ENCODE measurements around the gene RGS6. TPM values are rescaled to one million over a fixed set of nuclear protein-coding genes. Genes with fewer than 3 reads are reported as not detected.

The RGS6 gene
- polyA plus RNA-seq, 3 donors = not detected

GRCh38 chr14:72284176-72284575 lies 351.9 kb downstream of the RGS6 start:
- Mint-ChIP-seq H3K27me3 (ENCODE audit: low read depth in 3 of 3) (peaks cover 0 to 1% (median under 1%) of the 10 kb centered on the region in 3 donors), H3K4me3 (no peak overlapping the region), H3K4me1 (peaks cover 15% of the 10 kb centered on the region), H3K9me3 (peaks cover 16 to 48% (median 39%) of the 10 kb centered on the region in 7 donors), H3K27ac (no peak overlapping the region), H3K36me3 (peaks cover 0 to 10% of the 10 kb centered on the region in 2 donors)
- H3K4me2 ChIP-seq (replicated peaks; ENCODE audit: extremely low read depth, low read length, poor library complexity, severe bottlenecking) = no peak overlapping the region
- H3K79me2 ChIP-seq (ENCODE audit: insufficient read depth, low read length) = no peaks in the 10 kb centered on the region
- peaks cover 18 to 34% of the 10 kb centered on the region in 2 donors for H3K9me3 ChIP-seq (replicated peaks in 1 of 2; ENCODE audit: control insufficient read depth in 1 of 2, insufficient read depth in 1 of 2, low read length in 2 of 2)
- no peak for DNase-seq
- peaks cover 0 to 10% of the 10 kb centered on the region in 2 donors for H3K4me1 ChIP-seq (ENCODE audit: control insufficient read depth in 1 of 2, insufficient read depth in 2 of 2, low read length in 2 of 2)
- H3K36me3 ChIP-seq (replicated peaks in 1 of 2; ENCODE audit: control insufficient read depth in 1 of 2, insufficient read depth in 2 of 2, low read length in 2 of 2) = no peaks in the 10 kb centered on the region
- H2AFZ ChIP-seq (ENCODE audit: insufficient read depth, low read depth, low read length, poor library complexity, severe bottlenecking) = no peak overlapping the region
- H3K4me3 ChIP-seq (replicated peaks in 1 of 3; ENCODE audit: low read depth in 2 of 3, low read length in 3 of 3) = no peak overlapping the region
- WGBS (ENCODE audit: insufficient coverage) = 93% methylated on average over 3 of the region's 4 CpGs
- intact Hi-C loops (cut with micrococcal nuclease) = no loop called here
- H3K27me3 ChIP-seq (ENCODE audit: control insufficient read depth in 2 of 2, insufficient read depth in 2 of 2, low read length in 2 of 2) = no peaks in the 10 kb centered on the region
- no peak overlapping the region for H3K27ac ChIP-seq (ENCODE audit: low read depth in 1 of 2, low read length in 2 of 2)
- TF ChIP-seq, protein P1, sequence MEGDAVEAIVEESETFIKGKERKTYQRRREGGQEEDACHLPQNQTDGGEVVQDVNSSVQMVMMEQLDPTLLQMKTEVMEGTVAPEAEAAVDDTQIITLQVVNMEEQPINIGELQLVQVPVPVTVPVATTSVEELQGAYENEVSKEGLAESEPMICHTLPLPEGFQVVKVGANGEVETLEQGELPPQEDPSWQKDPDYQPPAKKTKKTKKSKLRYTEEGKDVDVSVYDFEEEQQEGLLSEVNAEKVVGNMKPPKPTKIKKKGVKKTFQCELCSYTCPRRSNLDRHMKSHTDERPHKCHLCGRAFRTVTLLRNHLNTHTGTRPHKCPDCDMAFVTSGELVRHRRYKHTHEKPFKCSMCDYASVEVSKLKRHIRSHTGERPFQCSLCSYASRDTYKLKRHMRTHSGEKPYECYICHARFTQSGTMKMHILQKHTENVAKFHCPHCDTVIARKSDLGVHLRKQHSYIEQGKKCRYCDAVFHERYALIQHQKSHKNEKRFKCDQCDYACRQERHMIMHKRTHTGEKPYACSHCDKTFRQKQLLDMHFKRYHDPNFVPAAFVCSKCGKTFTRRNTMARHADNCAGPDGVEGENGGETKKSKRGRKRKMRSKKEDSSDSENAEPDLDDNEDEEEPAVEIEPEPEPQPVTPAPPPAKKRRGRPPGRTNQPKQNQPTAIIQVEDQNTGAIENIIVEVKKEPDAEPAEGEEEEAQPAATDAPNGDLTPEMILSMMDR (IDR thresholded peaks at IDR 0.05) = no peak
- no peaks in the 10 kb centered on the region for H4K20me1 ChIP-seq (ENCODE audit: insufficient read depth, low read length)
- no peak overlapping the region for H3K9ac ChIP-seq (ENCODE audit: insufficient read depth, low read length, poor library complexity, severe bottlenecking)

DNA sequence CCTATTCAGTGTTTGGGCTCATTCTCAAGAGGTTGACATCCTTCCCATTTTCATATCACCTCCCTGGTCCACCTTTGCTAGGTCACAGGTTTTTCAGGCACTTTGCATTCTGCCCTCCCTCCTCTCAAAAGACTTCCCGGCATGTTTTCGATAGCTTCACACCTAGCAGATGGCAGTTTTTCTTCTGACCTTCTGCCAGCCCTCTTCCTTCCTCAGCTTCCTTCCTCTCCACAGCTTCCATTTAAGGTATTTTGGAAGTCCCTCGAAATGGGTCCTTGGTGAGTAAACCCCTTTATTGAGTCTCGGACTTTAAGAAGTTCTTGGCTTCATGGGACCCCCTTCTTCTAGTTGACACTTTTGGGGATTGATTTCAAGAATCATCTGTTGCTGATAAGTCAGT lies 358.0 kb downstream of the RGS6 start:
- H3K4me1 Mint-ChIP-seq = peaks cover 3% of the 10 kb centered on the region
- no peak overlapping the region for H3K9ac ChIP-seq (ENCODE audit: insufficient read depth, low read length, poor library complexity, severe bottlenecking)
- no peaks in the 10 kb centered on the region for H3K4me1 ChIP-seq (ENCODE audit: control insufficient read depth in 1 of 2, insufficient read depth in 2 of 2, low read length in 2 of 2)
- peaks cover 0 to 1% of the 10 kb centered on the region in 2 donors for H3K36me3 Mint-ChIP-seq
- no peak overlapping the region for H3K4me2 ChIP-seq (replicated peaks; ENCODE audit: extremely low read depth, low read length, poor library complexity, severe bottlenecking)
- no peak overlapping the region for H3K27ac Mint-ChIP-seq
- no peaks in the 10 kb centered on the region for H3K79me2 ChIP-seq (ENCODE audit: insufficient read depth, low read length)
- peaks cover under 1 to 13% of the 10 kb centered on the region in 2 donors for H3K9me3 ChIP-seq (replicated peaks in 1 of 2; ENCODE audit: control insufficient read depth in 1 of 2, insufficient read depth in 1 of 2, low read length in 2 of 2)
- no peak overlapping the region for H2AFZ ChIP-seq (ENCODE audit: insufficient read depth, low read depth, low read length, poor library complexity, severe bottlenecking)
- 8% methylated on average over 2 of the region's 4 CpGs for WGBS (ENCODE audit: insufficient coverage)
- H3K4me3 ChIP-seq (replicated peaks in 1 of 3; ENCODE audit: low read depth in 2 of 3, low read length in 3 of 3) = no peak overlapping the region
- intact Hi-C loops (cut with micrococcal nuclease) = no loop called here
- peaks cover 1 to 2% (median 2%) of the 10 kb centered on the region in 3 donors for H3K27me3 Mint-ChIP-seq (ENCODE audit: low read depth in 3 of 3)
- H3K27me3 ChIP-seq (ENCODE audit: control insufficient read depth in 2 of 2, insufficient read depth in 2 of 2, low read length in 2 of 2) = no peaks in the 10 kb centered on the region
- H3K36me3 ChIP-seq (replicated peaks in 1 of 2; ENCODE audit: control insufficient read depth in 1 of 2, insufficient read depth in 2 of 2, low read length in 2 of 2) = no peaks in the 10 kb centered on the region
- H3K27ac ChIP-seq (ENCODE audit: low read depth in 1 of 2, low read length in 2 of 2) = no peak overlapping the region
- no peak overlapping the region for H3K4me3 Mint-ChIP-seq
- H4K20me1 ChIP-seq (ENCODE audit: insufficient read depth, low read length) = no peaks in the 10 kb centered on the region
- peaks cover 0 to 25% (median 14%) of the 10 kb centered on the region in 7 donors for H3K9me3 Mint-ChIP-seq
- TF ChIP-seq, protein P1 (IDR thresholded peaks at IDR 0.05) = no peak
- DNase-seq = no peak
